NCI-H2081 treated with DMSO at 0.1 percent for 48 hours (cell line): ENCODE data around the gene NEIL3.
A peak's percentile ranks its signal among the peaks of the same experiment; 100 is the strongest.

Source experiments
- DNase-seq: peaks from one replicate; lab custom pipeline; 2025; lab: John Stamatoyannopoulos, UW

The NEIL3 gene

GRCh38 chr4:177309522-177310371 is at the start of gene NEIL3:
NEIL3 (plus strand) TSS chr4:177309874; CDS start chr4:177309954, 80 bp downstream.
- DNase-seq, result peak; percentile 58

- DNase-seq, result no peak
These were observed 45.9 kb upstream of the NEIL3 start for GRCh38 chr4:177263818-177264217.

GRCh38 chr4:177264788-177265422 is 44.8 kb upstream of the NEIL3 start:
- DNase-seq, result no peak

- DNase-seq, result no peak
These were observed 43.9 kb upstream of the NEIL3 start for GRCh38 chr4:177265729-177266128.

- DNase-seq, result no peak
These were observed 43.2 kb upstream of the NEIL3 start for GRCh38 chr4:177266506-177266905.

- no peak for DNase-seq
These were observed 41.8 kb upstream of the NEIL3 start for GRCh38 chr4:177267911-177268310.

GRCh38 chr4:177271091-177271490 is 38.6 kb upstream of the NEIL3 start:
- DNase-seq, result no peak

GRCh38 chr4:177271915-177272766 is 37.5 kb upstream of the NEIL3 start:
- DNase-seq, result no peak

GRCh38 chr4:177275999-177276398 is 33.7 kb upstream of the NEIL3 start:
- no peak for DNase-seq

- no peak for DNase-seq
These were observed 28.2 kb upstream of the NEIL3 start for GRCh38 chr4:177281351-177281909.

- no peak for DNase-seq
These were observed 27.3 kb upstream of the NEIL3 start for GRCh38 chr4:177282284-177282835.

GRCh38 chr4:177283167-177283566 is 26.5 kb upstream of the NEIL3 start:
- DNase-seq, result no peak

GRCh38 chr4:177285953-177286352 is 23.7 kb upstream of the NEIL3 start:
- no peak for DNase-seq

- DNase-seq, result no peak
These were observed 22.4 kb upstream of the NEIL3 start for GRCh38 chr4:177287255-177287654.

GRCh38 chr4:177288335-177288734 is 21.3 kb upstream of the NEIL3 start:
- no peak for DNase-seq

- no peak for DNase-seq
These were observed 18.9 kb upstream of the NEIL3 start for GRCh38 chr4:177290780-177291179.

GRCh38 chr4:177292171-177292570 is 17.5 kb upstream of the NEIL3 start:
- no peak for DNase-seq

- no peak for DNase-seq
These were observed 16.3 kb upstream of the NEIL3 start for GRCh38 chr4:177293208-177294033.

GRCh38 chr4:177297785-177298391 is 11.8 kb upstream of the NEIL3 start:
- DNase-seq, result no peak

GRCh38 chr4:177301126-177301639 is 8.5 kb upstream of the NEIL3 start:
- no peak for DNase-seq
